ENCODE results near the gene ID3.

DNA sequence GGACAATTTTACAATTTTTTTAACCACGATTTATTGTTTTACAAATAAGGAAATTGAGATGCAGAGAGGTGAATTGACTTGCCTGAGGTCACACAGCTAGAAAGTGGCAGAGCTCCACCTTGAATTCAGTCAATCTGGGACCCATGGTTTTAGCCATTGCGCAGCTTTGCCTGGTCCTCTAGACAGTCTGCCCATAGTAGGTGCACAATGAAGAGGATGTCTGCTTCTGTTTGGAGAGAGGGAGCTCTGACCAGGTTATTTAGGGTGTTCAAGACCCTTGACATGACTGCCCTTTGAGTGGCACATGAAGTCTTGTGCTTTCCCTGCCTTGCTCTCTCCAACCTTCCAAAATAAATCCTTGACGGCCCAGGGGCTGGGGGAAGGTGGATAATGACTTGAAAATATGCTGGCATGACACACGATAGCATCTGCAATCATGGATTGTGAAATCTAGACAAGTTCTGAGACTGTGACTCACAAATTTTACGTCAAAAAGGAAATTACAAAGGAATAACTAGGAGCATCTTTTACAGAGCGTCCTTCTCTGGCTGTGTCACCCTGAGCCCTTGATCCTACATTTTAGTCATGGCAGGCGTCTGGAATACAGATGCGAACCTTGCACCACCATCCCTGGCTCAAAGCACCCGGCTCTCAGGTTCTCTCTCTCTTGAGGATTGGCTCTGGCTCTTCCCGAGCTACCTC lies 26.2 kb upstream of the ID3 start:
- TF ChIP-seq SUZ12 (IDR thresholded peaks at IDR 0.05; ENCODE audit: extremely low read depth, insufficient read depth, insufficient read length): no peak
- TF ChIP-seq ZNF274 (IDR thresholded peaks at IDR 0.05; ENCODE audit: low read depth, low read length): no peak
